Activated CD4-positive, alpha-beta T cell treated with anti-CD3 and anti-CD28 coated beads, Interleukin-2, amount 50 U/mL, for 4 hours (primary cell): ENCODE results near the gene KCNH6.

Source experiments
- DNase-seq, 2 experiments: peaks; one replicate each; pipeline ENCODE4 v3.0.0-alpha.2; 2020

KCNH6 gene, protein sequence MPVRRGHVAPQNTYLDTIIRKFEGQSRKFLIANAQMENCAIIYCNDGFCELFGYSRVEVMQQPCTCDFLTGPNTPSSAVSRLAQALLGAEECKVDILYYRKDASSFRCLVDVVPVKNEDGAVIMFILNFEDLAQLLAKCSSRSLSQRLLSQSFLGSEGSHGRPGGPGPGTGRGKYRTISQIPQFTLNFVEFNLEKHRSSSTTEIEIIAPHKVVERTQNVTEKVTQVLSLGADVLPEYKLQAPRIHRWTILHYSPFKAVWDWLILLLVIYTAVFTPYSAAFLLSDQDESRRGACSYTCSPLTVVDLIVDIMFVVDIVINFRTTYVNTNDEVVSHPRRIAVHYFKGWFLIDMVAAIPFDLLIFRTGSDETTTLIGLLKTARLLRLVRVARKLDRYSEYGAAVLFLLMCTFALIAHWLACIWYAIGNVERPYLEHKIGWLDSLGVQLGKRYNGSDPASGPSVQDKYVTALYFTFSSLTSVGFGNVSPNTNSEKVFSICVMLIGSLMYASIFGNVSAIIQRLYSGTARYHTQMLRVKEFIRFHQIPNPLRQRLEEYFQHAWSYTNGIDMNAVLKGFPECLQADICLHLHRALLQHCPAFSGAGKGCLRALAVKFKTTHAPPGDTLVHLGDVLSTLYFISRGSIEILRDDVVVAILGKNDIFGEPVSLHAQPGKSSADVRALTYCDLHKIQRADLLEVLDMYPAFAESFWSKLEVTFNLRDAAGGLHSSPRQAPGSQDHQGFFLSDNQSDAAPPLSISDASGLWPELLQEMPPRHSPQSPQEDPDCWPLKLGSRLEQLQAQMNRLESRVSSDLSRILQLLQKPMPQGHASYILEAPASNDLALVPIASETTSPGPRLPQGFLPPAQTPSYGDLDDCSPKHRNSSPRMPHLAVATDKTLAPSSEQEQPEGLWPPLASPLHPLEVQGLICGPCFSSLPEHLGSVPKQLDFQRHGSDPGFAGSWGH

DNA sequence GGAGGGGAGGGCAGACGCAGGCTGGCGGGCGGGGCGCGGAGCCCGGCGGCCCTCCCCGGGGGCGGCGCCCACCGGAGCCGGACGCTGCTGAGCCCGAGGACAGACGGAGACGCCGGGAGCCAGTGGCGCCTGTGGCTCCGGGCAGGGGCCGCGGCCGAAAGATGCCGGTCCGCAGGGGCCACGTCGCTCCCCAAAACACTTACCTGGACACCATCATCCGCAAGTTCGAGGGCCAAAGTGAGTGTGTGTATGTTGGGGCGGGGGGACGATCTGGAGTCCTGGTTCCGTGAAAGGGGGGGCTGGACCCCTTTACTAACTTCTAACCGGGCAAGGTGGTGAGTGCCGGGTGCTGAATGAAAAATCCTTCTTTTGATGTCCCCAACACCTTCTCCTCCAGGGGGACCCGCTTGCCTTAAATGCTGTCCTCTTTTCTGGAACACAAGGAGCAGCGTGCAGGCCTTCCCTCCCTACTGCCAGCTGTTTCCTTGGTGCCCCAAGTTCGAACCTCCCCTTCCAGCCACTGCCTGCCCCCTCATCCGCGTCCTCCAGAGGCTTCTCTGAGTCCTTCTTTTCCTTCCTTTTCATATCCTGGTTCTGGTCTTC is at the start of gene KCNH6:
Gene KCNH6 (plus strand): TSS at position 106 of the 603 bp plus-strand sequence. CDS start 56 bp downstream, at position 162.
- no peak for DNase-seq

- DNase-seq: no peak
Observed at GRCh38 chr17:63474174-63474573, 49.0 kb upstream of the KCNH6 start.

- DNase-seq: no peak
Observed at GRCh38 chr17:63474586-63475460, 48.3 kb upstream of the KCNH6 start.

- no peak for DNase-seq
Observed at GRCh38 chr17:63475491-63476412, 47.4 kb upstream of the KCNH6 start.

- peak in 1 of 2 experiments; percentile 9 for DNase-seq
Observed at GRCh38 chr17:63476459-63476853, 46.7 kb upstream of the KCNH6 start.

DNA sequence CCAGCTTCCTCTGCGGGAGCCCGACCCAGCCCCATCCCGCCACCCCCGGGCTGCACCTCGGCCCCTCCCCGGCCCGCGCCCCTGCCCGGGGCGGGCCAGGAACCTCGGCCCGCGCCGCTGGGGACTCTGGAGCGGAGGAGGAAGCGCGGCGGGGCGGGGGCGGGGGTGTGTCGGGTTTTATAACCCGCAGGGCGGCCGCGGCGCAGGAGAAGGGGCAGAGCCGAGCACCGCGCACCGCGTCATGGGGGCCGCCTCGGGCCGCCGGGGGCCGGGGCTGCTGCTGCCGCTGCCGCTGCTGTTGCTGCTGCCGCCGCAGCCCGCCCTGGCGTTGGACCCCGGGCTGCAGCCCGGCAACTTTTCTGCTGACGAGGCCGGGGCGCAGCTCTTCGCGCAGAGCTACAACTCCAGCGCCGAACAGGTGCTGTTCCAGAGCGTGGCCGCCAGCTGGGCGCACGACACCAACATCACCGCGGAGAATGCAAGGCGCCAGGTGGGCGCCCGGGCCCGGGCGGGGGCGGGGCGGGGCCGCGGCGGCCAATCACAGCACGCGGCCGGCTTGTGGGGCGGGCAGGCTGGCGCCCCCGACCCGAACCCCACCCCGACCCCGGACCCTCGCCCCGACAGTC is 46.2 kb upstream of the KCNH6 start, which contains the start of gene ACE:
Gene ACE (plus strand): TSS at position 208 of the 626 bp plus-strand sequence. CDS start 34 bp downstream, at position 242.
- peak; percentile 21 to 27 for DNase-seq

DNA sequence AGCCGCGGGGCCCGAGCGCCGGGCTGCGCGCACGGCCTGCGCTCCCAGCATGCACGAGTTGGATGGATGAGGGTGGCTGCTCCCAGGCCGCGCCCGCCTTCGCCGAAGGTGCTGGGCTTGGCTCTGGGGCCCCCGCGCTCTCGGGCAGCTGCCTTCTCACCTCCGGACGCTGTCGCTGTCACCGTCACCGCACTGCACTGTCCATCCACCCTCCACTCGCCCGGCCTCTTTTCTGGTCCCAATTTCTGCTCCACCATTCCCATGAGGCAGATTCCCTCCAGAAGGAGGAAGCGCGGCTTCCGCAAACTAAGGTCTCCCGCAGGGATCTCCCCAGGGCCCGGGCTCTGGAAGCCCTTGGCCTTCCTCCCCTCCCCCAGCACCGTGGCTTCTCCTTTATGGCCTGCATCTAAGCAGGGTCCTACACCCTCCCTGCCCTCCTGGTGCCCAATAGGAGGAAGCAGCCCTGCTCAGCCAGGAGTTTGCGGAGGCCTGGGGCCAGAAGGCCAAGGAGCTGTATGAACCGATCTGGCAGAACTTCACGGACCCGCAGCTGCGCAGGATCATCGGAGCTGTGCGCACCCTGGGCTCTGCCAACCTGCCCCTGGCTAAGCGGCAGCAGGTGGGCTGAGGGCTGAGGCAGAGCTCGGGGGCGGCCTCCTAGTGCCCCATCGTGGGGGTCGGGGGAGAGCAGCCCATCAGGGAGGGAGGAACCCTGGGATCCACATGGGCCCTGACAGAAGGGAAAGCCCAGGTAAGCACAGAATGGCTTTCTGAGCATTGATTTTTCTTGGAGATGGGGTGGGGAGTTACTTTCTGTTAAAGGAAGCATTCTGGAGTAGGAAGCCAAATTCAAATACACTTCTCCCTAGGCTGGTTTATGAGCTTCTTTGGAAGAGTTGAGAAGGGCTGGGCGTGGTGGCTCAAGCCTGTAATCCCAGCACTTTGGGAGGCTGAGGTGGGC is 45.4 kb upstream of the KCNH6 start:
- no peak for DNase-seq

- peak; percentile 74 to 77 for DNase-seq
Observed at GRCh38 chr17:63478814-63479494, 44.2 kb upstream of the KCNH6 start.

- no peak for DNase-seq
Observed at GRCh38 chr17:63479495-63480184, 43.5 kb upstream of the KCNH6 start.

DNA sequence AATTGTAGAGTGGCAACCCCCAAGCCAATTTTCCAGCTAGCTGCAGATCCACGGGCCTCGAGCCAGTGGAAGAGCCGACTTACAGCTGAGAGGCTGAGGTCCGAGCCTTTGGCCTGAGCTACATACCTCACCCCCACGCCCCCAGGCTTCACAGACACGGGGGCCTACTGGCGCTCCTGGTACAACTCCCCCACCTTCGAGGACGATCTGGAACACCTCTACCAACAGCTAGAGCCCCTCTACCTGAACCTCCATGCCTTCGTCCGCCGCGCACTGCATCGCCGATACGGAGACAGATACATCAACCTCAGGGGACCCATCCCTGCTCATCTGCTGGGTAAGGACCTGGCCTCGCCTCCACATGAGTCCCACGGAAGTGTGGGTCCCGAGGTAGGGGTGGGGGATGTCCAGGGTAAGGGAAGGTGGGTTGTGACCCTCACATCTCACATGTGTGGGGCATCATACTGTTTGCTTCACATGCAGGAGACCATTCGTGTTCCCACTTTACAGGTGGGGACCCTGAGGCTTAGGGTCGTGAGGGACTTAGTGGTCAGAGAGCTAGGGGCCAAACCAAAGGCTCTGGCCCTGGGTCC is 42.9 kb upstream of the KCNH6 start:
- no peak for DNase-seq

DNA sequence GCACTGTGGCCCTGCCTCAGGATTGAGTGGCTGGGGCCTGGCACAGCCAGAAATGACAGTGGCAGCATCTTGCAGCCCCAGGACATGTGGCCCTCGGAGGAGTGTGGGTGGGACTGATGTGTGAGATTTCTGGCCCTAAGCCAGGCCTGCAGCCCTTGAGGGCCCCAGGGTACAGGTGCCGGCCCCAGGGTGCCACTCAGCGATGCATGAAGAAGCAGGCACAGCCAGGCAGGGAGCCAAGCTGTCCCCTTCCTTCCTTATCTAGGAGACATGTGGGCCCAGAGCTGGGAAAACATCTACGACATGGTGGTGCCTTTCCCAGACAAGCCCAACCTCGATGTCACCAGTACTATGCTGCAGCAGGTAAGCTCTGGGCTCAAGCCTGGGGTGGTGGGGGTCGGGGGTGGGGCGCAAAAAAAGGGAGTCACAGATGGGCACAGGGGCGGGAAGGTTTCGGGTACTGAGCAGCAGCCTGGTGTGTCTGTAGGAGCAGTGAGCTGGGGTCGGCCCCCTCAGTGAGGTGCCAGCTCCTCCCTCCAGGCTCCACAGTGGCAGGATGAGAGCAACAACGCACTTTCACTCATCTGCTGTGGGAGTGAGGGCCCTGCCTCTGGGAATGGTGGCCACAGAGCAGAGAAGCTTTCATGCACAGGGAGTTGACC is 42.2 kb upstream of the KCNH6 start:
- no peak for DNase-seq

DNA sequence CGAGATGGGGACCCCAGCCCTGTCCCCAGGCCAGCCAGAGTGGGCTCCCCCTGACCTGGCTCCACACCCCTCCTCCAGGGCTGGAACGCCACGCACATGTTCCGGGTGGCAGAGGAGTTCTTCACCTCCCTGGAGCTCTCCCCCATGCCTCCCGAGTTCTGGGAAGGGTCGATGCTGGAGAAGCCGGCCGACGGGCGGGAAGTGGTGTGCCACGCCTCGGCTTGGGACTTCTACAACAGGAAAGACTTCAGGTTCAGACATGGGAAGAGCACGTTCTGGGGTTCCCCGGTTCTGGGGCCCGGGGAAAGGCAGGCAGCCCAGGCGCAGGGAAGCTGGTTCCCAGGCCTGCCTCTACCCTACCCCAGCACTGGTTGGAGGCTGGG is 41.7 kb upstream of the KCNH6 start:
- DNase-seq: no peak

- DNase-seq: no peak
Observed at GRCh38 chr17:63482509-63482908, 40.6 kb upstream of the KCNH6 start.

GRCh38 chr17:63483038-63483437 is 40.1 kb upstream of the KCNH6 start:
- no peak for DNase-seq

GRCh38 chr17:63483655-63484575 is 39.2 kb upstream of the KCNH6 start:
- DNase-seq: no peak
